Mesenchymal stem cell (in vitro differentiated cells and primary cell): ENCODE data around the gene DYNC2H1.

Experiments
- DNase-seq: peaks from one replicate; pipeline ENCODE4 v3.0.0-alpha.2; 2013
- H2AFZ ChIP-seq: one replicate; pipeline ENCODE4 v1.6.1; 2013; ENCODE audit warnings: low read depth, mild to moderate bottlenecking, control low read depth, inconsistent platforms, low read length, moderate library complexity
- H2AK5ac ChIP-seq: 2 replicates; pipeline ENCODE4 v1.6.1; 2013; ENCODE audit warnings: low read length, moderate library complexity, mild to moderate bottlenecking, inconsistent platforms; ENCODE audit not compliant: severe bottlenecking
- H2BK120ac ChIP-seq: one replicate; pipeline ENCODE4 v1.6.1; 2013; ENCODE audit warnings: low read depth, mild to moderate bottlenecking, inconsistent platforms, low read length, moderate library complexity
- H2BK12ac ChIP-seq, 2 experiments: one replicate each; pipeline ENCODE4 v1.6.1; 2013; ENCODE audit warnings: inconsistent platforms in 2 of 2, low read length in 2 of 2, mild to moderate bottlenecking in 2 of 2, moderate library complexity in 2 of 2, control low read depth in 1 of 2
- H2BK15ac ChIP-seq: one replicate; pipeline ENCODE4 v1.6.1; 2013; ENCODE audit warnings: mild to moderate bottlenecking, low read depth, inconsistent platforms; ENCODE audit not compliant: poor library complexity, severe bottlenecking
- H2BK5ac ChIP-seq: 2 replicates; pipeline ENCODE4 v1.6.1; 2013; ENCODE audit warnings: low read depth, mild to moderate bottlenecking, low read length, control low read depth, inconsistent platforms; ENCODE audit not compliant: poor library complexity, severe bottlenecking
- H3K14ac ChIP-seq, 2 experiments: one replicate each; pipeline ENCODE4 v1.6.1; 2013; ENCODE audit warnings: inconsistent platforms in 2 of 2, low read length in 2 of 2, control low read depth in 1 of 2, mild to moderate bottlenecking in 1 of 2, moderate library complexity in 1 of 2
- H3K18ac ChIP-seq, 2 experiments: one replicate each; pipeline ENCODE4 v1.6.1; 2013; ENCODE audit warnings: inconsistent platforms in 2 of 2, low read length in 2 of 2, control low read depth in 1 of 2, low read depth in 1 of 2, mild to moderate bottlenecking in 1 of 2
- H3K23ac ChIP-seq, 2 experiments: one replicate each; pipeline ENCODE4 v1.6.1; 2013; ENCODE audit warnings: inconsistent platforms in 2 of 2, low read length in 2 of 2, mild to moderate bottlenecking in 2 of 2, moderate library complexity in 2 of 2, control low read depth in 1 of 2
- H3K27ac ChIP-seq: 2 replicates; pipeline ENCODE4 v1.5.1; 2013; ENCODE audit warnings: mild to moderate bottlenecking, moderate library complexity, low read length, control low read depth, inconsistent platforms; ENCODE audit not compliant: poor library complexity, severe bottlenecking
- H3K27me3 ChIP-seq, 2 experiments: 2 replicates each; pipeline versions ENCODE4 v1.6.1 to v1.7.0; 2013; ENCODE audit warnings: low read length in 2 of 2, mild to moderate bottlenecking in 2 of 2, moderate library complexity in 2 of 2, control low read depth in 1 of 2, inconsistent platforms in 1 of 2; ENCODE audit not compliant: control insufficient read depth in 1 of 2, insufficient read depth in 1 of 2
- H3K36me3 ChIP-seq, 2 experiments: 2 replicates each; pipeline versions ENCODE4 v1.6.1 to v1.7.0; 2013; ENCODE audit warnings: low read length in 2 of 2, control low read depth in 1 of 2, inconsistent platforms in 1 of 2, low read depth in 1 of 2, mild to moderate bottlenecking in 1 of 2; ENCODE audit not compliant: insufficient read depth in 2 of 2, control insufficient read depth in 1 of 2
- H3K4ac ChIP-seq, 2 experiments: one replicate each; pipeline ENCODE4 v1.6.1; 2013; ENCODE audit warnings: inconsistent platforms in 2 of 2, low read length in 2 of 2, mild to moderate bottlenecking in 2 of 2, moderate library complexity in 2 of 2, control low read depth in 1 of 2, low read depth in 1 of 2
- H3K4me1 ChIP-seq: 2 replicates; pipeline ENCODE4 v1.6.1; 2013; ENCODE audit warnings: low read depth, low read length, control low read depth; ENCODE audit not compliant: control insufficient read depth, insufficient read depth
- H3K4me2 ChIP-seq: 2 replicates; pipeline ENCODE4 v1.6.1; 2013; ENCODE audit warnings: low read length, mild to moderate bottlenecking, inconsistent platforms; ENCODE audit not compliant: poor library complexity, severe bottlenecking
- H3K4me3 ChIP-seq, 2 experiments: 2 replicates each; pipeline versions ENCODE4 v1.5.1 to v1.7.0; 2013; ENCODE audit warnings: low read length in 2 of 2, mild to moderate bottlenecking in 2 of 2, control low read depth in 1 of 2, low read depth in 1 of 2; ENCODE audit not compliant: insufficient read depth in 1 of 2
- H3K79me1 ChIP-seq: replicated peaks from 2 replicates; pipeline ENCODE4 v1.6.1; 2013; ENCODE audit warnings: mild to moderate bottlenecking, control low read depth, low read length, inconsistent platforms; ENCODE audit not compliant: poor library complexity, severe bottlenecking
- H3K9ac ChIP-seq: 2 replicates; pipeline ENCODE4 v1.7.0; 2013; ENCODE audit warnings: mild to moderate bottlenecking, low read length, moderate library complexity
- H3K9me3 ChIP-seq: 2 replicates; pipeline ENCODE4 v1.7.0; 2013; ENCODE audit warnings: mild to moderate bottlenecking, low read length; ENCODE audit not compliant: control insufficient read depth
- H4K8ac ChIP-seq: one replicate; pipeline ENCODE4 v1.6.1; 2013; ENCODE audit warnings: inconsistent platforms, mild to moderate bottlenecking, low read length, moderate library complexity
- H4K91ac ChIP-seq: one replicate; pipeline ENCODE4 v1.6.1; 2013; ENCODE audit warnings: mild to moderate bottlenecking, low read length, inconsistent platforms
- WGBS: methylation state at CpG from one replicate; pipeline ENCODE4 v1.1.7; 2013; ENCODE audit warnings: mixed read lengths; 5-methylcytosine and 5-hydroxymethylcytosine counted together

The DYNC2H1 gene

GRCh38 chr11:103234974-103235373 lies 125.7 kb downstream of the DYNC2H1 start:
- peak overlapping the region; percentile 37 for H3K9ac ChIP-seq
- no peaks in the 10 kb centered on the region for H3K27me3 ChIP-seq
- DNase-seq, result peak; percentile 75
- no peak overlapping the region for H3K14ac ChIP-seq
- no peak overlapping the region for H4K8ac ChIP-seq
- H3K18ac ChIP-seq, result no peak overlapping the region
- no peaks in the 10 kb centered on the region for H3K79me1 ChIP-seq
- H3K27ac ChIP-seq, result no peak overlapping the region
- H2BK120ac ChIP-seq, result no peak overlapping the region
- H3K23ac ChIP-seq, result no peak overlapping the region
- no peak overlapping the region for H2BK12ac ChIP-seq
- no peak overlapping the region for H2BK15ac ChIP-seq
- H2BK5ac ChIP-seq, result no peak overlapping the region
- WGBS, result 75% methylated on average over 2 of the region's 2 CpGs
- H4K91ac ChIP-seq, result no peak overlapping the region
- no peak overlapping the region for H3K4ac ChIP-seq
- no peak overlapping the region for H2AK5ac ChIP-seq
- no peak overlapping the region for H3K4me2 ChIP-seq
- H3K4me1 ChIP-seq, result no peaks in the 10 kb centered on the region
- no peak overlapping the region for H2AFZ ChIP-seq
- no peak overlapping the region for H3K4me3 ChIP-seq
- no peaks in the 10 kb centered on the region for H3K9me3 ChIP-seq
- H3K36me3 ChIP-seq, result peaks cover 0 to 67% of the 10 kb centered on the region in 2 experiments

GRCh38 chr11:103241574-103241973 lies 132.3 kb downstream of the DYNC2H1 start:
- Histone ChIP-seq H3K4ac (no peak overlapping the region), H3K27me3 (no peaks in the 10 kb centered on the region), H2BK120ac (no peak overlapping the region), H3K27ac (no peak overlapping the region), H2BK12ac (no peak overlapping the region), H3K36me3 (peaks cover 0 to 86% of the 10 kb centered on the region in 2 experiments), H2AFZ (no peak overlapping the region), H3K23ac (no peak overlapping the region), H3K14ac (no peak overlapping the region), H4K91ac (no peak overlapping the region), H3K4me2 (no peak overlapping the region), H2BK5ac (no peak overlapping the region), H3K79me1 (no peaks in the 10 kb centered on the region), H3K4me1 (no peaks in the 10 kb centered on the region), H3K9ac (no peak overlapping the region), H3K9me3 (no peaks in the 10 kb centered on the region), H2BK15ac (no peak overlapping the region), H3K18ac (no peak overlapping the region), H4K8ac (no peak overlapping the region), H2AK5ac (no peak overlapping the region), H3K4me3 (no peak overlapping the region)
- no peak for DNase-seq
- 96% methylated on average over 4 of the region's 6 CpGs for WGBS

- Histone ChIP-seq H2AK5ac (no peak overlapping the region), H3K79me1 (no peaks in the 10 kb centered on the region), H3K4me3 (no peak overlapping the region), H3K4ac (no peak overlapping the region), H2BK5ac (no peak overlapping the region), H3K18ac (no peak overlapping the region), H3K27ac (no peak overlapping the region), H3K4me1 (no peaks in the 10 kb centered on the region), H2BK15ac (no peak overlapping the region), H3K36me3 (peaks cover 0 to 71% of the 10 kb centered on the region in 2 experiments), H2BK12ac (no peak overlapping the region), H4K91ac (no peak overlapping the region), H3K4me2 (no peak overlapping the region), H2BK120ac (no peak overlapping the region), H3K14ac (no peak overlapping the region), H2AFZ (no peak overlapping the region), H3K9me3 (no peaks in the 10 kb centered on the region), H3K27me3 (no peaks in the 10 kb centered on the region), H3K9ac (no peak overlapping the region), H4K8ac (no peak overlapping the region), H3K23ac (no peak overlapping the region)
- no peak for DNase-seq
These were observed 144.9 kb downstream of the DYNC2H1 start for GRCh38 chr11:103254123-103254522.

- H3K18ac ChIP-seq, result no peak overlapping the region
- H4K91ac ChIP-seq, result no peak overlapping the region
- no peak overlapping the region for H2AK5ac ChIP-seq
- H3K4ac ChIP-seq, result no peak overlapping the region
- no peaks in the 10 kb centered on the region for H3K4me1 ChIP-seq
- DNase-seq, result peak; percentile 9
- H2AFZ ChIP-seq, result no peak overlapping the region
- 70% methylated on average over 1 of the region's 4 CpGs for WGBS
- no peak overlapping the region for H3K9ac ChIP-seq
- H2BK12ac ChIP-seq, result no peak overlapping the region
- no peak overlapping the region for H3K4me2 ChIP-seq
- H2BK120ac ChIP-seq, result no peak overlapping the region
- H3K23ac ChIP-seq, result no peak overlapping the region
- H3K36me3 ChIP-seq, result peaks cover 5 to 75% of the 10 kb centered on the region in 2 experiments
- no peak overlapping the region for H3K27ac ChIP-seq
- no peak overlapping the region for H4K8ac ChIP-seq
- H2BK15ac ChIP-seq, result no peak overlapping the region
- H3K27me3 ChIP-seq, result no peaks in the 10 kb centered on the region
- H3K9me3 ChIP-seq, result no peaks in the 10 kb centered on the region
- no peak overlapping the region for H2BK5ac ChIP-seq
- no peak overlapping the region for H3K14ac ChIP-seq
- H3K4me3 ChIP-seq, result no peak overlapping the region
- no peaks in the 10 kb centered on the region for H3K79me1 ChIP-seq
These were observed 148.1 kb downstream of the DYNC2H1 start for GRCh38 chr11:103257360-103257759.
